IMR-90 (cell line): Measurements from ENCODE around the gene RHO. TPM values are rescaled to one million over a fixed set of nuclear protein-coding genes. Genes with fewer than 3 reads are reported as not detected.

Experiments
- ATAC-seq: fragments of 200-7000 bp; cut with Tn5 transposase; 2 replicates; pipeline ENCODE4 v1.9.1; 2020; ENCODE audit warnings: low read depth, mild to moderate bottlenecking, moderate library complexity
- BruUV-seq: library from RNA; stranded (reverse); fragments of 400-500 nt; replicated peaks from 2 replicates; lab custom pipeline; 2021; lab: Mats Ljungman, UMichigan
- CTCF ChIA-PET: fragments of 300-600 bp; formaldehyde crosslinking; extraction: SDS; loops from one replicate; lab custom pipeline; 2021; ENCODE audit warnings: antibody characterized with exemption; lab: Yijun Ruan, JAX
- POLR2A ChIA-PET: fragments of 300-600 bp; sonication (Branson Sonifier 250); formaldehyde crosslinking; loops from one replicate; lab custom pipeline; 2022; ENCODE audit warnings: antibody characterized with exemption; ENCODE audit not compliant: unreplicated experiment; lab: Charles Lee
- DNase-seq: peaks from one replicate; pipeline ENCODE4 v3.0.0; 2013
- H2AFZ ChIP-seq: replicated peaks from 2 replicates; pipeline ENCODE3; 2013; ENCODE audit warnings: low read length, mild to moderate bottlenecking; ENCODE audit not compliant: poor library complexity
- H2AK5ac ChIP-seq: 2 replicates; pipeline ENCODE4 v1.6.1; 2013; ENCODE audit warnings: low read depth, low read length, inconsistent platforms
- H2AK9ac ChIP-seq: replicated peaks from 2 replicates; pipeline ENCODE3; 2013; ENCODE audit warnings: mild to moderate bottlenecking, low read depth, low read length, moderate library complexity; ENCODE audit not compliant: poor library complexity
- H2BK120ac ChIP-seq: 2 replicates; pipeline ENCODE4 v1.6.1; 2013; ENCODE audit warnings: low read depth, low read length, inconsistent platforms
- H2BK15ac ChIP-seq: 3 replicates; pipeline ENCODE4 v1.6.1; 2013; ENCODE audit warnings: low read depth, low read length, inconsistent platforms
- H2BK20ac ChIP-seq: 2 replicates; pipeline ENCODE4 v1.6.1; 2013; ENCODE audit warnings: low read depth, mild to moderate bottlenecking, inconsistent platforms, low read length, moderate library complexity
- H2BK5ac ChIP-seq: 2 replicates; pipeline ENCODE4 v1.6.1; 2013; ENCODE audit warnings: mild to moderate bottlenecking, low read depth, low read length, inconsistent platforms; ENCODE audit not compliant: poor library complexity, severe bottlenecking
- H3K14ac ChIP-seq: replicated peaks from 2 replicates; pipeline ENCODE4 v1.6.1; 2013; ENCODE audit warnings: low read depth, low read length, inconsistent platforms
- H3K18ac ChIP-seq: 2 replicates; pipeline ENCODE4 v1.6.1; 2013; ENCODE audit warnings: low read depth, low read length, control low read depth
- H3K23ac ChIP-seq: 2 replicates; pipeline ENCODE4 v1.6.1; 2013; ENCODE audit warnings: low read depth, low read length, inconsistent platforms
- H3K27ac ChIP-seq: 2 replicates; pipeline ENCODE4 v1.5.1; 2013; ENCODE audit warnings: mild to moderate bottlenecking, control low read depth, low read length; ENCODE audit not compliant: insufficient read depth
- H3K27me3 ChIP-seq: 2 replicates; pipeline ENCODE4 v1.6.1; 2013; ENCODE audit warnings: low read length; ENCODE audit not compliant: control insufficient read depth, insufficient read depth
- H3K36me3 ChIP-seq: 2 replicates; pipeline ENCODE4 v1.6.1; 2013; ENCODE audit warnings: low read length, mixed read lengths; ENCODE audit not compliant: control insufficient read depth, insufficient read depth
- H3K4ac ChIP-seq: 2 replicates; pipeline ENCODE4 v1.6.1; 2013; ENCODE audit warnings: low read depth, low read length, inconsistent platforms
- H3K4me1 ChIP-seq: 2 replicates; pipeline ENCODE4 v1.6.1; 2013; ENCODE audit warnings: low read length, mixed read lengths; ENCODE audit not compliant: control insufficient read depth, insufficient read depth
- H3K4me2 ChIP-seq: 2 replicates; pipeline ENCODE4 v1.6.1; 2013; ENCODE audit warnings: low read depth, mild to moderate bottlenecking, control low read depth, low read length, moderate library complexity
- H3K4me3 ChIP-seq: 2 replicates; pipeline ENCODE4 v1.5.1; 2013; ENCODE audit warnings: low read depth, mild to moderate bottlenecking, control low read depth, low read length, moderate library complexity; ENCODE audit not compliant: insufficient read depth
- H3K56ac ChIP-seq: 2 replicates; pipeline ENCODE4 v1.6.1; 2013; ENCODE audit warnings: low read length, inconsistent platforms; ENCODE audit not compliant: insufficient read depth; ENCODE audit errors: extremely low read depth
- H3K79me1 ChIP-seq, 2 experiments: 2 replicates each; pipeline ENCODE4 v1.6.1; 2013; ENCODE audit warnings: low read length in 2 of 2, inconsistent platforms in 1 of 2, low read depth in 1 of 2
- H3K9ac ChIP-seq: 2 replicates; pipeline ENCODE4 v1.6.1; 2013; ENCODE audit warnings: low read depth, low read length, control low read depth
- H3K9me1 ChIP-seq: 2 replicates; pipeline ENCODE4 v1.6.1; 2013; ENCODE audit warnings: low read length, inconsistent platforms; ENCODE audit not compliant: insufficient read depth
- H3K9me3 ChIP-seq: 2 replicates; pipeline ENCODE4 v1.6.1; 2013; ENCODE audit warnings: low read length; ENCODE audit not compliant: control insufficient read depth, insufficient read depth
- H4K20me1 ChIP-seq: 2 replicates; pipeline ENCODE4 v1.6.1; 2013; ENCODE audit warnings: low read length, inconsistent platforms; ENCODE audit not compliant: insufficient read depth
- H4K5ac ChIP-seq: 2 replicates; pipeline ENCODE4 v1.6.1; 2013; ENCODE audit warnings: mild to moderate bottlenecking, low read depth, low read length, control low read depth
- H4K8ac ChIP-seq, 2 experiments: 2 replicates each; pipeline ENCODE4 v1.6.1; 2013; ENCODE audit warnings: low read depth in 2 of 2, low read length in 2 of 2, control low read depth in 1 of 2, inconsistent platforms in 1 of 2
- H4K91ac ChIP-seq: 2 replicates; pipeline ENCODE4 v1.6.1; 2013; ENCODE audit warnings: low read depth, low read length, inconsistent platforms; ENCODE audit not compliant: insufficient read depth
- BHLHE40 ChIP-seq: fragments of 150-350 bp; IDR thresholded peaks from 2 replicates; pipeline ENCODE4 v1.6.1; 2016; ENCODE audit warnings: mild to moderate bottlenecking, low read depth, low read length
- RAD21 ChIP-seq: IDR thresholded peaks from 2 replicates; pipeline ENCODE4 v1.6.1; 2012; ENCODE audit warnings: low read length, improper control_type of control experiment
- RFX5 ChIP-seq: IDR thresholded peaks from 2 replicates; pipeline ENCODE4 v1.8.0; 2012; ENCODE audit warnings: low read depth, mild to moderate bottlenecking, low read length, moderate library complexity
- WGBS, 2 experiments: methylation state at CpG; one replicate each; pipeline versions ENCODE4 v1.1.5 to v1.1.7; 2013; ENCODE audit warnings: missing lambda C conversion rate in 2 of 2; ENCODE audit not compliant: insufficient read length in 1 of 2; ENCODE audit errors: extremely low coverage in 2 of 2; 5-methylcytosine and 5-hydroxymethylcytosine counted together
- dilution Hi-C: fragments of 300-500 bp; cut with HindIII; formaldehyde crosslinking; loops from one replicate; pipeline ENCODE4 v1.14.3; 2018; ENCODE audit warnings: low sequenced_read_pairs; ENCODE audit not compliant: unreplicated experiment
- in situ Hi-C: fragments of 300-500 bp; cut with MboI; formaldehyde crosslinking; loops from 3 replicates; pipeline ENCODE4 v1.14.3; 2019; ENCODE audit warnings: low sequenced_read_pairs, inconsistent platforms, mixed read lengths
- intact Hi-C: fragments of 100-400 bp; cut with micrococcal nuclease; formaldehyde crosslinking; loops from 2 replicates; pipeline ENCODE4 v1.10.0; 2022
- polyA plus RNA-seq, 3 experiments: library from polyadenylated mRNA; depleted of rRNA; stranded (reverse); fragments of >200 nt; gene quantifications; 2 replicates each; pipeline ENCODE4 v1.2.3, GENCODE V29; 2012; ENCODE audit warnings: low replicate concordance in 1 of 3
- total RNA-seq: library from RNA; depleted of rRNA; stranded (reverse); fragments of >200 nt; gene quantifications from 2 replicates; pipeline ENCODE4 v1.2.3, GENCODE V29; 2012
- TF ChIP-seq, protein P1 (sequence below): conservative IDR thresholded peaks from 2 replicates; pipeline ENCODE4 v1.5.1; 2012; ENCODE audit warnings: mild to moderate bottlenecking, low read depth, low read length, improper control_type of control experiment

The RHO gene
- total and polyA plus RNA-seq, 2 of the 4 experiments (the other 2 are of a cell fraction) = not detected

DNA sequence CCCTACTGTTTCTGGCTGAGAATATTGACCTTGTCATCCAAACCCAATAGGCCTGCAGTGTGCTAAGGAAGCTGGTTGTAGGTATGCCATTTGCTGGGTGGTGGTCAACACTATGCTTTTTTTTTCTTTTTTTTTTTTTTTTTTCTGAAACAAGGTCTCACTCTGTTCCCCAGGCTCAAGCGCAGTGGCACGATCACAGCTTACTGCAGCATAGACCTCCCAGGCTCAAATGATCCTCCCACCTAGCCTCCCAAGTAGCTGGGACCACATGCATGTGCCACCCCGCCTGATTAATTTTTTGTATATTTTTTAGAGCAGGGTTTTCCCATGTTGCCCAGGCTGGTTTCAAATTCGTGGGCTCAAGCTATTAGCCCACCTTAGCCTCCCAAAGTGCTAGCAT lies 35.7 kb upstream of the RHO start:
- no TSS peak for BruUV-seq
- H3K18ac ChIP-seq = no peak overlapping the region
- ChIA-PET POLR2A (no interaction called here), CTCF (interaction anchor here (0.5 kb wide), 2 partner anchors 151 to 449 kb away, joined by 3 to 4 read pairs; no protein-coding TSS in a partner anchor)
- no peak for ATAC-seq
- no peak overlapping the region for H2BK15ac ChIP-seq
- dilution Hi-C loops (no loop called here), intact Hi-C loops (no loop called here), in situ Hi-C loops (loop anchor here (5.0 kb wide), 3 partner anchors 110 to 435 kb away; no protein-coding TSS in a partner anchor)
- TF ChIP-seq BHLHE40 (no peak), RFX5 (no peak), RAD21 (no peak)
- TF ChIP-seq, protein P1, sequence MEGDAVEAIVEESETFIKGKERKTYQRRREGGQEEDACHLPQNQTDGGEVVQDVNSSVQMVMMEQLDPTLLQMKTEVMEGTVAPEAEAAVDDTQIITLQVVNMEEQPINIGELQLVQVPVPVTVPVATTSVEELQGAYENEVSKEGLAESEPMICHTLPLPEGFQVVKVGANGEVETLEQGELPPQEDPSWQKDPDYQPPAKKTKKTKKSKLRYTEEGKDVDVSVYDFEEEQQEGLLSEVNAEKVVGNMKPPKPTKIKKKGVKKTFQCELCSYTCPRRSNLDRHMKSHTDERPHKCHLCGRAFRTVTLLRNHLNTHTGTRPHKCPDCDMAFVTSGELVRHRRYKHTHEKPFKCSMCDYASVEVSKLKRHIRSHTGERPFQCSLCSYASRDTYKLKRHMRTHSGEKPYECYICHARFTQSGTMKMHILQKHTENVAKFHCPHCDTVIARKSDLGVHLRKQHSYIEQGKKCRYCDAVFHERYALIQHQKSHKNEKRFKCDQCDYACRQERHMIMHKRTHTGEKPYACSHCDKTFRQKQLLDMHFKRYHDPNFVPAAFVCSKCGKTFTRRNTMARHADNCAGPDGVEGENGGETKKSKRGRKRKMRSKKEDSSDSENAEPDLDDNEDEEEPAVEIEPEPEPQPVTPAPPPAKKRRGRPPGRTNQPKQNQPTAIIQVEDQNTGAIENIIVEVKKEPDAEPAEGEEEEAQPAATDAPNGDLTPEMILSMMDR = no peak
- H4K91ac ChIP-seq = peak overlapping the region; percentile 78
- peak overlapping the region; percentile 74 for H3K4ac ChIP-seq
- no peak overlapping the region for H2AFZ ChIP-seq
- peak overlapping the region in 1 of 2 experiments; percentile 84; a peak in 3 of 4 replicates for H4K8ac ChIP-seq
- WGBS, 2 experiments = no CpG with 5 or more reads among the region's 4 CpGs
- H3K27me3 ChIP-seq = no peaks in the 10 kb centered on the region
- no peak overlapping the region for H3K4me2 ChIP-seq
- H3K9me3 ChIP-seq = no peaks in the 10 kb centered on the region
- H3K36me3 ChIP-seq = 0 out of 2 replicates have a peak, but pooled peaks cover 3% of the 10 kb centered on the region
- peak overlapping the region; percentile 42; the same call in 1 of the 2 replicates for H3K23ac ChIP-seq
- DNase-seq = no peak
- H3K9ac ChIP-seq = no peak overlapping the region
- H2BK120ac ChIP-seq = peak overlapping the region; percentile 95
- no peak overlapping the region for H4K5ac ChIP-seq
- H3K4me3 ChIP-seq = no peak overlapping the region
- H2BK5ac ChIP-seq = peak overlapping the region; percentile 95
- H4K20me1 ChIP-seq = no peaks in the 10 kb centered on the region
- peak overlapping the region; percentile 85; the same call in 1 of the 2 replicates for H3K14ac ChIP-seq
- peak overlapping the region; percentile 18; the same call in 1 of the 2 replicates for H2BK20ac ChIP-seq
- H3K56ac ChIP-seq = no peak overlapping the region
- peaks cover 32% of the 10 kb centered on the region for H3K4me1 ChIP-seq
- peaks cover 2 to 46% of the 10 kb centered on the region in 2 experiments; a peak in 2 of 4 replicates for H3K79me1 ChIP-seq
- peaks cover 27% of the 10 kb centered on the region for H3K9me1 ChIP-seq
- H2AK5ac ChIP-seq = peak overlapping the region; percentile 75
- H2AK9ac ChIP-seq = no peak overlapping the region
- no peak overlapping the region for H3K27ac ChIP-seq
